HG03159 (cell line): Measurements from ENCODE around the gene MACF1.

ENCODE experiments used
- ATAC-seq: cut with Tn5 transposase; IDR thresholded peaks from one replicate; pipeline ENCODE4 v1.9.1; 2021; ENCODE audit warnings: mild to moderate bottlenecking, moderate library complexity; ENCODE audit not compliant: unreplicated experiment

MACF1 gene

GRCh38 chr1:39408641-39409054, 204.2 kb downstream of the MACF1 start:
- ATAC-seq, result peak; percentile 59

- no peak for ATAC-seq
Measured at GRCh38 chr1:39409055-39409816, 204.7 kb downstream of the MACF1 start.

- ATAC-seq, result no peak
Measured at GRCh38 chr1:39410915-39411436, 206.5 kb downstream of the MACF1 start.

GRCh38 chr1:39411526-39412478, 207.3 kb downstream of the MACF1 start:
- ATAC-seq, result no peak

GRCh38 chr1:39412892-39413291, 208.4 kb downstream of the MACF1 start:
- ATAC-seq, result no peak

GRCh38 chr1:39413902-39414528, 209.5 kb downstream of the MACF1 start:
- no peak for ATAC-seq

GRCh38 chr1:39415553-39415952, 211.1 kb downstream of the MACF1 start:
- no peak for ATAC-seq

GRCh38 chr1:39416609-39417008, 212.1 kb downstream of the MACF1 start:
- no peak for ATAC-seq

GRCh38 chr1:39418236-39418635, 213.7 kb downstream of the MACF1 start:
- ATAC-seq, result no peak

GRCh38 chr1:39420493-39420892, 216.0 kb downstream of the MACF1 start:
- ATAC-seq, result no peak

- no peak for ATAC-seq
Measured at GRCh38 chr1:39422614-39423013, 218.1 kb downstream of the MACF1 start.

GRCh38 chr1:39425151-39425550, 220.7 kb downstream of the MACF1 start:
- no peak for ATAC-seq

GRCh38 chr1:39425634-39426033, 221.1 kb downstream of the MACF1 start:
- ATAC-seq, result no peak

GRCh38 chr1:39426346-39426745, 221.9 kb downstream of the MACF1 start:
- no peak for ATAC-seq

GRCh38 chr1:39427374-39427773, 222.9 kb downstream of the MACF1 start:
- ATAC-seq, result no peak

- no peak for ATAC-seq
Measured at GRCh38 chr1:39427912-39428311, 223.4 kb downstream of the MACF1 start.

- ATAC-seq, result no peak
Measured at GRCh38 chr1:39431927-39432326, 227.4 kb downstream of the MACF1 start.

- no peak for ATAC-seq
Measured at GRCh38 chr1:39434797-39435395, 230.4 kb downstream of the MACF1 start.

GRCh38 chr1:39435597-39435996, 231.1 kb downstream of the MACF1 start:
- ATAC-seq, result no peak

- ATAC-seq, result no peak
Measured at GRCh38 chr1:39436842-39437241, 232.3 kb downstream of the MACF1 start.

GRCh38 chr1:39438042-39438441, 233.5 kb downstream of the MACF1 start:
- no peak for ATAC-seq
